GM21825 (cell line): ENCODE measurements around the gene FBN1.

Experiments used
- ATAC-seq: cut with Tn5 transposase; IDR thresholded peaks from one replicate; pipeline ENCODE4 v1.9.1; 2021; ENCODE audit warnings: mild to moderate bottlenecking, moderate library complexity; ENCODE audit not compliant: unreplicated experiment

FBN1 gene

GRCh38 chr15:48522123-48522522 lies 123.4 kb downstream of the FBN1 start:
- no peak for ATAC-seq

- no peak for ATAC-seq
Observed at GRCh38 chr15:48520376-48521155, 124.9 kb downstream of the FBN1 start.

- no peak for ATAC-seq
Observed at GRCh38 chr15:48516121-48516520, 129.4 kb downstream of the FBN1 start.

- ATAC-seq: no peak
Observed at GRCh38 chr15:48515500-48515899, 130.0 kb downstream of the FBN1 start.

- ATAC-seq: no peak
Observed at GRCh38 chr15:48514103-48514816, 131.2 kb downstream of the FBN1 start.

- ATAC-seq: no peak
Observed at GRCh38 chr15:48510976-48511375, 134.5 kb downstream of the FBN1 start.

- ATAC-seq: peak; percentile 81
Observed at GRCh38 chr15:48507416-48508065, 138.0 kb downstream of the FBN1 start.

GRCh38 chr15:48505067-48505466 lies 140.4 kb downstream of the FBN1 start:
- no peak for ATAC-seq

- ATAC-seq: no peak
Observed at GRCh38 chr15:48501208-48501607, 144.3 kb downstream of the FBN1 start.

GRCh38 chr15:48500595-48500994 lies 144.9 kb downstream of the FBN1 start:
- no peak for ATAC-seq

- no peak for ATAC-seq
Observed at GRCh38 chr15:48499978-48500377, 145.5 kb downstream of the FBN1 start.

GRCh38 chr15:48498828-48499227 lies 146.7 kb downstream of the FBN1 start:
- no peak for ATAC-seq

- no peak for ATAC-seq
Observed at GRCh38 chr15:48494631-48495030, 150.9 kb downstream of the FBN1 start.

- no peak for ATAC-seq
Observed at GRCh38 chr15:48493763-48494225, 151.7 kb downstream of the FBN1 start.

- ATAC-seq: no peak
Observed at GRCh38 chr15:48493084-48493762, 152.3 kb downstream of the FBN1 start.

GRCh38 chr15:48486228-48486627 lies 159.3 kb downstream of the FBN1 start:
- ATAC-seq: no peak

- no peak for ATAC-seq
Observed at GRCh38 chr15:48481802-48482201, 163.7 kb downstream of the FBN1 start.

- ATAC-seq: no peak
Observed at GRCh38 chr15:48479751-48480150, 165.8 kb downstream of the FBN1 start.

- ATAC-seq: no peak
Observed at GRCh38 chr15:48478581-48478980, 166.9 kb downstream of the FBN1 start.

GRCh38 chr15:48477795-48478360 lies 167.6 kb downstream of the FBN1 start:
- no peak for ATAC-seq
